GM23248 (cell line): Measurements from ENCODE around the gene AVL9. TPM values are rescaled to one million over a fixed set of nuclear protein-coding genes. Genes with fewer than 3 reads are reported as not detected.

Experiments
- DNase-seq: peaks from one replicate; pipeline ENCODE4 v3.0.0-alpha.2; 2015
- H2AFZ ChIP-seq: fragments of 200-600 bp; sonication (generic); 2 replicates; pipeline ENCODE4 v1.6.1; 2016; ENCODE audit warnings: antibody characterized with exemption
- H3F3A ChIP-seq: fragments of 200-600 bp; sonication (generic); 2 replicates; pipeline ENCODE4 v1.6.1; 2016; ENCODE audit warnings: mild to moderate bottlenecking, antibody characterized with exemption, mixed run types; ENCODE audit not compliant: insufficient read depth
- H3K27ac ChIP-seq: fragments of 200-600 bp; sonication (generic); 2 replicates; pipeline ENCODE4 v1.5.1; 2016; ENCODE audit warnings: mild to moderate bottlenecking
- H3K27me3 ChIP-seq: fragments of 200-600 bp; sonication (generic); replicated peaks from 2 replicates; pipeline ENCODE4 v1.6.1; 2016; ENCODE audit warnings: mild to moderate bottlenecking; ENCODE audit not compliant: insufficient read depth
- H3K36me3 ChIP-seq: fragments of 200-600 bp; sonication (generic); 2 replicates; pipeline ENCODE4 v1.6.1; 2016; ENCODE audit warnings: low read depth, mild to moderate bottlenecking
- H3K4me1 ChIP-seq: fragments of 200-600 bp; sonication (generic); 2 replicates; pipeline ENCODE4 v1.6.1; 2016; ENCODE audit warnings: mild to moderate bottlenecking; ENCODE audit not compliant: insufficient read depth
- H3K4me2 ChIP-seq: fragments of 200-600 bp; sonication (generic); one replicate; pipeline ENCODE4 v1.6.1; 2016; ENCODE audit warnings: mild to moderate bottlenecking; ENCODE audit not compliant: unreplicated experiment
- H3K4me3 ChIP-seq: fragments of 200-600 bp; sonication (generic); 2 replicates; pipeline ENCODE4 v1.5.1; 2016; ENCODE audit warnings: mild to moderate bottlenecking
- H3K79me2 ChIP-seq: fragments of 200-600 bp; sonication (generic); 2 replicates; pipeline ENCODE4 v1.6.1; 2016; ENCODE audit warnings: mild to moderate bottlenecking; ENCODE audit not compliant: insufficient read depth
- H3K9ac ChIP-seq: fragments of 200-600 bp; sonication (generic); 2 replicates; pipeline ENCODE4 v1.6.1; 2016; ENCODE audit warnings: mild to moderate bottlenecking
- H3K9me2 ChIP-seq: fragments of 200-600 bp; sonication (generic); 2 replicates; pipeline ENCODE4 v1.6.1; 2016; ENCODE audit warnings: mixed run types, mild to moderate bottlenecking, moderate library complexity; ENCODE audit not compliant: insufficient read depth
- H3K9me3 ChIP-seq: fragments of 200-600 bp; sonication (generic); one replicate; pipeline ENCODE4 v1.6.1; 2017; ENCODE audit warnings: low read depth
- H4K20me1 ChIP-seq: fragments of 200-600 bp; sonication (generic); 2 replicates; pipeline ENCODE4 v1.6.0; 2016; ENCODE audit not compliant: insufficient read depth
- EZH2 ChIP-seq: fragments of 200-600 bp; sonication (generic); IDR thresholded peaks from 2 replicates; pipeline ENCODE4 v1.6.1; 2018; ENCODE audit warnings: antibody characterized with exemption, mild to moderate bottlenecking; ENCODE audit not compliant: insufficient read depth, poor library complexity, severe bottlenecking
- EZH2phosphoT487 ChIP-seq: fragments of 200-600 bp; sonication (generic); IDR thresholded peaks from 2 replicates; pipeline ENCODE4 v1.6.1; 2018; ENCODE audit warnings: antibody characterized with exemption, moderate library complexity, mild to moderate bottlenecking, low read depth; ENCODE audit not compliant: insufficient read depth
- WGBS, 2 experiments: methylation state at CpG; one replicate each; pipeline ENCODE4 v1.1.6; 2015 to 2017; ENCODE audit warnings: low lambda C conversion rate in 2 of 2, low coverage in 1 of 2; ENCODE audit errors: missing lambda C conversion rate in 2 of 2; 5-methylcytosine and 5-hydroxymethylcytosine counted together
- in situ Hi-C: fragments of 300-500 bp; cut with MboI; formaldehyde crosslinking; loops from 2 replicates; pipeline ENCODE4 v1.15.0; 2020
- polyA plus RNA-seq: library from polyadenylated mRNA; unstranded; fragments of >200 nt; fragmentation: Nextera tagmentation; extraction: Ambion mirVana; gene quantifications from 2 replicates; pipeline ENCODE4 v1.2.1, GENCODE V29; 2016
- total RNA-seq: library from RNA; depleted of rRNA; stranded (reverse); fragments of >200 nt; shearing (Covaris generic); gene quantifications from 2 replicates; pipeline ENCODE4 v1.2.3, GENCODE V29; 2014

AVL9 gene
- total and polyA plus RNA-seq, 2 experiments from 2014 or later: 5.1 to 12.0 TPM

- H3K9ac ChIP-seq: peak overlapping the region; percentile 56
- peak overlapping the region; percentile 78 for H3K4me2 ChIP-seq
- no peaks in the 10 kb centered on the region for H3K27me3 ChIP-seq
- H3K79me2 ChIP-seq: peaks cover 93% of the 10 kb centered on the region
- no peak overlapping the region for H2AFZ ChIP-seq
- peak; percentile 83 for DNase-seq
- no peaks in the 10 kb centered on the region for H3K9me2 ChIP-seq
- WGBS, 2 experiments: 0 to 8% methylated on average over 1 of the region's 1 CpG
- no peaks in the 10 kb centered on the region for H3K9me3 ChIP-seq
- 0 out of 2 replicates have a peak, but pooled peaks cover 5% of the 10 kb centered on the region for H3K36me3 ChIP-seq
- peak overlapping the region; percentile 86 for H3K27ac ChIP-seq
- H3K4me1 ChIP-seq: peaks cover 38% of the 10 kb centered on the region
- peak overlapping the region; percentile 50 for H3K4me3 ChIP-seq
- no peak for TF ChIP-seq EZH2
- no peak for TF ChIP-seq EZH2phosphoT487
- H4K20me1 ChIP-seq: peaks cover 5% of the 10 kb centered on the region
- peaks cover 32% of the 10 kb centered on the region for H3F3A ChIP-seq
- in situ Hi-C loops: no loop called here
These were observed 5.6 kb downstream of the AVL9 start for GRCh38 chr7:32500922-32501341.

GRCh38 chr7:32501522-32501921 is 6.2 kb downstream of the AVL9 start:
- H3K4me3 ChIP-seq: peak overlapping the region; percentile 50

DNA sequence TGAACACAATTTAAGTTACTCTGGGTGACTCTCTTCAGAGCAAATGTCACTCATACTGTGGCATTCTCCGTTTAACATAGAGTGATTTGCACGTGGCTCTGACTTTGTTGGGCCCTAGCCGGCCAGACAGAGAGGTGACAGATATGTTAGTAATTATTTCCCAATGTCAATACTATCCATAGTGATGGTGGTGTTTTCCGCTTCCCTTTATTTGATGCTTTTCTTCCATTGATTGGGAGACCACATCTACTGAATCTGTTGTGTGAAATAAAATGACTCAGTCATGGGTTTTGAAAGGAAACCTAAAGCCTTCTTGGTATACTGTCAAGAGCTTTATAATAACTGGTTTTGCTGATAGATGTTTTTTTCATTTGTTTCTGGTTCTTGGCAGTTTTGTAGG is 7.4 kb downstream of the AVL9 start:
- Histone ChIP-seq H3K27me3 (no peaks in the 10 kb centered on the region), H3K4me3 (no peak overlapping the region), H3K9me2 (no peaks in the 10 kb centered on the region), H3K4me1 (peaks cover 49% of the 10 kb centered on the region), H3K36me3 (0 out of 2 replicates have a peak, but pooled peaks cover 5% of the 10 kb centered on the region), H4K20me1 (peaks cover 5% of the 10 kb centered on the region), H3K27ac (peak overlapping the region; percentile 86; the same call in 1 of the 2 replicates), H3F3A (peaks cover 39% of the 10 kb centered on the region), H2AFZ (no peak overlapping the region), H3K9me3 (no peaks in the 10 kb centered on the region), H3K79me2 (peaks cover 93% of the 10 kb centered on the region), H3K9ac (no peak overlapping the region), H3K4me2 (peak overlapping the region; percentile 19)
- TF ChIP-seq EZH2: no peak
- no peak for TF ChIP-seq EZH2phosphoT487
- DNase-seq: peak; percentile 25
- WGBS, 2 experiments: 48 to 50% methylated on average over 4 of the region's 4 CpGs
- in situ Hi-C loops: no loop called here

More at GRCh38 chr7:32501522-32501921, 6.2 kb downstream of the AVL9 start:
- H3K27ac ChIP-seq: peak overlapping the region; percentile 86
- no peak overlapping the region for H2AFZ ChIP-seq
- in situ Hi-C loops: no loop called here
- DNase-seq: peak; percentile 81
- TF ChIP-seq EZH2phosphoT487 (no peak), EZH2 (no peak)
- H3K4me2 ChIP-seq: peak overlapping the region; percentile 78
- H3K79me2 ChIP-seq: peaks cover 93% of the 10 kb centered on the region
- peak overlapping the region; percentile 56 for H3K9ac ChIP-seq
- 5 to 9% methylated on average over 1 of the region's 1 CpG for WGBS, 2 experiments
- H3F3A ChIP-seq: peaks cover 30% of the 10 kb centered on the region
- no peaks in the 10 kb centered on the region for H3K9me3 ChIP-seq
- no peaks in the 10 kb centered on the region for H3K27me3 ChIP-seq
- peaks cover 41% of the 10 kb centered on the region for H3K4me1 ChIP-seq
- 0 out of 2 replicates have a peak, but pooled peaks cover 5% of the 10 kb centered on the region for H3K36me3 ChIP-seq
- peaks cover 5% of the 10 kb centered on the region for H4K20me1 ChIP-seq
- H3K9me2 ChIP-seq: no peaks in the 10 kb centered on the region

DNA sequence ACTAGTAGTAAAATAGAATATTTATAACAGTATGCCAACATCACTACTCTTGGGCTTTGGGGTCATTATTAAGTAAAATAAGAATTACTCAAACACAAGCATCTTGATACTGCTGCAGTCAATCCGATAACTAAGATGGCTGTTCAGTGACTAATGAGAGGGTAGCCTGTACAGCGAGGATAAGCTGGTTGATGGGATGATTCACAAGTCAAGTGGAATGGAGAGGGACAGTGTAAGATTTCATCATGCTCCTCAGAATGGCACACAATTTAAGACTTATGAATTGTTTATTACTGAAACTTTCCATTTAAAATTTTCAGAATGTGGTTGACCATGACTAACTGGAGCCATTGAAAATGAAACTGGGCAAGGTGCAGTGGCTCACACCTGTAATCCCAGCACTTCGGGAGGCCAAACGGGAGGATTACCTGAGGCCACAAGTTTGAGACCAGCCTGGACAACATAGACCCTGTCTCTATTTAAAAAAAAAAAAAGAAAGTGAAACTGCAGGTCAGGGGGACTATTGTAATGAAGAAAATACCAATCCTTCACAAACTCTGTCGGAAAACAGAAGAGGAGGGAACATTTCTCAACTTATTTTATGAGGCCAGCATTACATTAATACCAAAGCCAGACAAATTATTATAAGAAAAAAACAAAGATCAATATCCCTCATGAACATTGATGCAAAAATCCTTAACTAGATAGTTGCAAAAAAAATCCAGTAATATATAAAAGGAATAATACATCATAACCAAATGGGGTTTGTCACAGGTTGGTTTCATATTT is 11.2 kb downstream of the AVL9 start:
- H3K9ac ChIP-seq: peak overlapping the region; percentile 57
- H2AFZ ChIP-seq: peak overlapping the region; percentile 38; the same call in 1 of the 2 replicates
- no peaks in the 10 kb centered on the region for H3K36me3 ChIP-seq
- H3K27ac ChIP-seq: peak overlapping the region; percentile 86
- no peaks in the 10 kb centered on the region for H3K9me3 ChIP-seq
- peaks cover 39% of the 10 kb centered on the region for H3K4me1 ChIP-seq
- no peaks in the 10 kb centered on the region for H3K27me3 ChIP-seq
- peak overlapping the region; percentile 69 for H3K4me2 ChIP-seq
- H3F3A ChIP-seq: peaks cover 29% of the 10 kb centered on the region
- H3K4me3 ChIP-seq: peak overlapping the region; percentile 55
- no peak for TF ChIP-seq EZH2phosphoT487
- no peak for TF ChIP-seq EZH2
- in situ Hi-C loops: no loop called here
- H3K9me2 ChIP-seq: no peaks in the 10 kb centered on the region
- H3K79me2 ChIP-seq: peaks cover 98% of the 10 kb centered on the region
- 67 to 69% methylated on average over 5 of the region's 5 CpGs for WGBS, 2 experiments
- DNase-seq: peak; percentile 92
- peaks cover 2% of the 10 kb centered on the region for H4K20me1 ChIP-seq
